Vagina (tissue), 2 donors: ENCODE results near the gene ST6GAL2. TPM values are rescaled to one million over a fixed set of nuclear protein-coding genes. Genes with fewer than 3 reads are reported as not detected.

Source experiments
- DNase-seq, 2 donors: peaks; one replicate each; pipeline ENCODE4 v3.0.0-alpha.2; 2017; ENCODE audit errors: extremely low spot score in 2 of 2
- H3K27ac ChIP-seq: fragments of 200-600 bp; sonication (generic); one replicate; pipeline ENCODE4 v1.5.1; 2019
- H3K27me3 ChIP-seq: fragments of 200-600 bp; sonication (generic); one replicate; pipeline ENCODE4 v1.5.1; 2019
- H3K36me3 ChIP-seq, 2 donors: fragments of 200-600 bp; sonication (generic); one replicate each; pipeline ENCODE4 v1.5.1; 2017 to 2019
- H3K4me1 ChIP-seq: fragments of 200-600 bp; sonication (generic); one replicate; pipeline ENCODE4 v1.5.1; 2019
- H3K4me3 ChIP-seq, 2 donors: fragments of 200-600 bp; sonication (generic); 1 replicate in 1 of 2; 2 replicates in 1 of 2; pipeline ENCODE4 v1.5.1; 2016 to 2019
- H3K9me3 ChIP-seq: fragments of 200-600 bp; sonication (generic); one replicate; pipeline ENCODE4 v1.5.1; 2019
- CTCF ChIP-seq, 3 experiments: fragments of 450-650 bp in 2 of 3; fragments of 200-600 bp in 1 of 3; sonication (generic) in 1 of 3; IDR thresholded peaks; one replicate each; pipeline ENCODE4 v1.5.1; 2017 to 2019; ENCODE audit warnings: antibody characterized with exemption in 3 of 3, mild to moderate bottlenecking in 2 of 3, moderate library complexity in 2 of 3
- POLR2A ChIP-seq, 2 donors: fragments of 450-650 bp; IDR thresholded peaks; one replicate each; pipeline ENCODE4 v1.6.1; 2017; ENCODE audit warnings: antibody characterized with exemption in 2 of 2, mild to moderate bottlenecking in 2 of 2, moderate library complexity in 2 of 2
- POLR2AphosphoS5 ChIP-seq, 2 donors: sonication (generic); formaldehyde crosslinking; IDR thresholded peaks; one replicate each; pipeline ENCODE4 v1.9.0; 2017; ENCODE audit warnings: antibody characterized with exemption in 2 of 2, mild to moderate bottlenecking in 2 of 2, low read depth in 1 of 2; ENCODE audit not compliant: insufficient read depth in 1 of 2
- intact Hi-C: fragments of 100-400 bp; cut with DNase I; formaldehyde crosslinking; loops from one replicate; pipeline ENCODE4 v1.15.1; 2023
- total RNA-seq: library from RNA; depleted of rRNA; stranded (reverse); fragments of >200 nt; gene quantifications from one replicate; pipeline ENCODE4 v1.2.3, GENCODE V29; 2016

ST6GAL2 gene
- total RNA-seq, 1 donor from 2014 or later: 2.9 TPM

- H3K36me3 ChIP-seq: no peaks in the 10 kb centered on the region
- H3K27ac ChIP-seq: no peak overlapping the region
- no peaks in the 10 kb centered on the region for H3K27me3 ChIP-seq
- DNase-seq: no peak
- H3K4me3 ChIP-seq: no peak overlapping the region
- no peaks in the 10 kb centered on the region for H3K4me1 ChIP-seq
- TF ChIP-seq CTCF (IDR thresholded peaks at IDR 0.05) (no peak), POLR2A (IDR thresholded peaks at IDR 0.05) (no peak), POLR2AphosphoS5 (IDR thresholded peaks at IDR 0.05; ENCODE audit: insufficient read depth in 1 of 2, low read depth in 1 of 2) (no peak)
- intact Hi-C loops: no loop called here
- H3K9me3 ChIP-seq: no peaks in the 10 kb centered on the region
Measured at GRCh38 chr2:106758901-106759497, 127.0 kb downstream of the ST6GAL2 start.
